GM18505 (cell line): ENCODE data around the gene REG3G.

Source experiments
- ATAC-seq: cut with Tn5 transposase; IDR thresholded peaks from one replicate; pipeline ENCODE4 v1.9.1; 2021; ENCODE audit not compliant: unreplicated experiment
- POLR2A ChIP-seq: IDR thresholded peaks from 4 replicates; pipeline ENCODE4 v1.6.1; 2011; ENCODE audit warnings: borderline replicate concordance; ENCODE audit not compliant: insufficient read depth, insufficient read length; ENCODE audit errors: extremely low read depth

Gene REG3G

DNA sequence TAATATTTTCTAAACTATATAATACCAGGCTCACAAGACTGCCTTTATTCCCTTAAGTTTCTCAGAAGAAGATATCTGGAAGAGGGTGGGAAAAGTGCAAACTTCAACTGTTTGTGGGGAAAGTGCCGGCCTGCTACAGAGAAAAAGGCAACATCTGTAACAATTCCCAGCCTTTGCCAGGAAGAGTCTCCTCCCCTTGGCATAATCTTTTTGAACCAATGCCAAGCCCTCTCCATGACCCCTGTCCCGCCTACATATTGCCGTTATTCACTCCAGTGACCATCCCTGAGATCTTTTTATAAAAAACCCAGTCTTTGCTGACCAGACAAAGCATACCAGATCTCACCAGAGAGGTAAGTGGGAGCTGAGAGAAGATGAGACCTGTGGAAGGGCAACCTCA, at the start of gene REG3G:
REG3G (plus strand) TSS at position 282 of the 400 bp plus-strand sequence. CDS start 392 bp downstream, outside the sequence.
- TF ChIP-seq POLR2A, result no peak

DNA sequence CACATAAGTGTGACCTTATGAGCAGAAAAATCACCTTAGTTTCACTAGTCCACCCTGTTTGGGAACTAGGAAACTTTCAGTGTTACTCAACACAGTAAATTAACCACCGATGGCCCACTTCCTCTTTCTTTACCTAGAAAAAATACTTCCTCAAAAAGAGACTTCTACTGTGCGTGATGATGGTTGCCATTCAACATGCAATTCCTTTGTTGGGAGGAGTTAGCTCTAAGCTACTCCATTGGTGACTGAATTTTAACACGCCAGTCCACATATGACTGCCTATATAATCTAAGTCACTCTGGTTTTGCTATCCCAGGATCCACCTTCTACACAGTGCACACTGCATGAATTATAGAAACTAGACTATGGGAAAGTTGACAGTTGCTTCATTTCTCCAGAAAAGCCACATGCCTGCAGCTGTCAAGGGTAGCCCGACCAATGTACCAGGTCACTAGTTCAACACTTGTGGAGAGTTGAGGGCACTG, 47.8 kb upstream of the REG3G start:
- TF ChIP-seq POLR2A, result no peak
- peak; percentile 96 for ATAC-seq

More for the DNA sequence above, at the start of gene REG3G:
- no peak for ATAC-seq

- no peak for TF ChIP-seq POLR2A
- ATAC-seq, result no peak
Observed at GRCh38 chr2:78978340-78978739, 47.2 kb upstream of the REG3G start.

DNA sequence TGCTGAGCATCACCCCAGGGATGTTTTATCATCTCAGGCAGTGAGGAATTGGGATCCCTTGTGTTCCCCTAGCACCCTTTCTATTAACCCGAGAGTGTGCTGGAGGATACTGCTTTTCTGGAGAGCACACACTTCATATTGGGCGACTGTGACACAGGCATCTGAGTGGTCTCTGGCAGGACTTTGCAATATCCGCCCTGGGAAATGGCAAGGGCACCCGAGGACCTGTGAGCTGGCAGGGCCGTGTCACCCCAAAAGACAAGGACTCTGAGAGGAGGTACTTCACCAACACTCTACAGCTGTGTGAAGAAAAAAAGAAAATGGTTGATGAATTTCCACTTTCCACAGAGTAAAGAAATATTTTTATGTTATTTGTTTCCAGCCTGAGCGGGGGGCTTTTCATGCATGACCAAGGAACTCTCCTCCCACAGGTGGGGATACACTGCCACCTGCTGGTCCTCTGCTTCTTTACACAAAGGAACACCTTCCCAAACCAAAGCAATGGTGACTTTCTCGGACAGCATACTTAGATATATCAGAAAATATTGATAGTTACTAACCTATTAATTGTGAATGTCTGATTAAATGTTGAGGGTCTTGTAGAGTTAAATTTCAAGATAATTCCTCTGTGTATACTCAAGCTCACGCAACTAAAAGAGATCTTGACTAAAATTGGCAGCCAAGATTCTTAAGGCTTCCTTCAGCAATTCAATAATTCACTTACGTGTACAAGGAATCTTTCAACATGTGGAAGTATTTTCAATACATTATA, 45.9 kb upstream of the REG3G start:
- ATAC-seq, result peak; percentile 25
- TF ChIP-seq POLR2A, result no peak

- no peak for TF ChIP-seq POLR2A
- ATAC-seq, result no peak
Observed at GRCh38 chr2:78980152-78980465, 45.4 kb upstream of the REG3G start.

DNA sequence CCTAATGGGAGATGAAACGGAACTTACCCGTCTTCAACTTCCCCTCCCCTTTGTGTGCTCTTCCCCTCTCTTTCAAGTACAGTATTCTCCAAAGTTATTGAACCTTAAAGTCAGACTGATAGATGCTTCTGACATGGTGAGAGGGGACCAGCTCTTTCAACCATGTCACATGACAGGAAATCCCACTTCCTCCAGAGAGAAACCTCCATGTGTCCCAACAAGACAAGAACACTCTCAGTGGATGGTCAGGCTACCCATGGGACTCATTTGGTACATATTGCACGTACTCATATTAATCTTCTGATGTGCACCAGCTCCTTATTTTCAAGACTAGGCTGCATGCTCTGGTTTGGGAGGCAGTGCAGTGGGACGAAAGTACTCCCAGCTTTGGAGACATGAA, 44.6 kb upstream of the REG3G start:
- no peak for TF ChIP-seq POLR2A
- ATAC-seq, result no peak

- ATAC-seq, result no peak
Observed at GRCh38 chr2:78982638-78983330, 42.7 kb upstream of the REG3G start.

DNA sequence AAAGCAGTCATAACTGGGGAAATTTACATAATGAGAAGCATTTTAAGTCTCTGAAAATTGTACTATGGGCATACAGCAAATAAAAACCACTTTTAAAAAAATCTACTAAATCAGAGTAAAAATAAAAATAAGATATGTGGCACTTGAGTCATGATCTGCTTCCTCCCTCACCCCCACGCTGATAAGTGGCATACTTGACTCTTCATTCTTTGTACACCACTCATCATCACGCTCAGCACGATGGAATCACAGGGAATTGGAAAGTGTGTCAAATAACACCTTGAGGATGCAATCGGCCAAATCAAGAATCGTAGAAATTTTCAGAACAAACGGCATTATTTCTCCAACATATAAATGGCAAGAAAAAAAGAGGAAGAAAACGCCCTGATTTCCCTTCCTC, 41.1 kb upstream of the REG3G start:
- no peak for TF ChIP-seq POLR2A
- no peak for ATAC-seq

More at GRCh38 chr2:78982638-78983330, 42.7 kb upstream of the REG3G start:
- no peak for TF ChIP-seq POLR2A

DNA sequence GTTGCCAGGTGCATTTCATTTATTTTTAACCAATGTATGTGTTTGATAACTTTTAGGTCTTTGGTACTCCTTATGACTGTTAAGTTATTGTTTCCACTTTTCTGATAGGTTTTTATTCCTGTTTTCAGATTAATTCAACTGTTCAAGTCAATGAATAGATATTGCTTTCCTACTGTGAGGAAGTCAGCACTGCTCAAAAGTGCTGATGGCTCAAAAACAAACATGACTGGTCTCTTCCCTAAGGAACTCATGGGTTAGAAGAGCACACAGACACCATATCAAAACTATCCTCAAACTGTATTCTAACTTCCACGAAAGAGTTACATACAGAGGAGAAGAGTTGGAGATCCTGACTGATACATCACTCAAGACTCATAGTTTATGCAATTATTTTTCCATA, 39.9 kb upstream of the REG3G start:
- no peak for TF ChIP-seq POLR2A
- no peak for ATAC-seq

- TF ChIP-seq POLR2A, result no peak
- no peak for ATAC-seq
Observed at GRCh38 chr2:78989051-78989450, 36.5 kb upstream of the REG3G start.

- ATAC-seq, result no peak
- TF ChIP-seq POLR2A, result no peak
Observed at GRCh38 chr2:78992451-78992806, 33.1 kb upstream of the REG3G start.

- no peak for ATAC-seq
- TF ChIP-seq POLR2A, result no peak
Observed at GRCh38 chr2:78992807-78993517, 32.5 kb upstream of the REG3G start.

- no peak for ATAC-seq
- no peak for TF ChIP-seq POLR2A
Observed at GRCh38 chr2:78993518-78994148, 31.9 kb upstream of the REG3G start.
